Tibial nerve (tissue), 4 donors: Measurements from ENCODE around the gene CTNNA3. TPM values are rescaled to one million over a fixed set of nuclear protein-coding genes. Genes with fewer than 3 reads are reported as not detected.

Experiments used
- DNase-seq, 2 donors: peaks; one replicate each; pipeline ENCODE4 v3.0.0-alpha.2; 2019; ENCODE audit warnings: low spot score in 2 of 2
- H3K27ac ChIP-seq, 4 donors: fragments of 200-600 bp; sonication (generic) in 3 of 4; one replicate each; pipeline ENCODE4 v1.5.1; 2017 to 2019; ENCODE audit warnings: mild to moderate bottlenecking in 1 of 4
- H3K27me3 ChIP-seq, 2 donors: fragments of 200-600 bp; sonication (generic) in 1 of 2; one replicate each; pipeline versions ENCODE4 v1.5.1 to v1.6.0; 2017 to 2019
- H3K36me3 ChIP-seq, 3 donors: fragments of 200-600 bp; sonication (generic); one replicate each; pipeline ENCODE4 v1.5.1; 2018 to 2019
- H3K4me1 ChIP-seq, 4 donors: fragments of 200-600 bp; sonication (generic) in 3 of 4; one replicate each; pipeline ENCODE4 v1.5.1; 2017 to 2019
- H3K4me3 ChIP-seq, 4 donors: fragments of 200-600 bp; sonication (generic) in 3 of 4; one replicate each; pipeline ENCODE4 v1.5.1; 2017 to 2019; ENCODE audit warnings: mild to moderate bottlenecking in 1 of 4, moderate library complexity in 1 of 4
- H3K9me3 ChIP-seq, 4 donors: fragments of 200-600 bp; sonication (generic) in 3 of 4; one replicate each; pipeline ENCODE4 v1.5.1; 2017 to 2019
- EP300 ChIP-seq, 2 donors: sonication (generic); formaldehyde crosslinking; IDR thresholded peaks; one replicate each; pipeline ENCODE4 v1.6.1; 2017; ENCODE audit warnings: antibody characterized with exemption in 2 of 2, mild to moderate bottlenecking in 1 of 2
- POLR2A ChIP-seq, 2 donors: fragments of 450-650 bp; IDR thresholded peaks; one replicate each; pipeline ENCODE4 v1.6.1; 2017; ENCODE audit warnings: antibody characterized with exemption in 2 of 2, mild to moderate bottlenecking in 2 of 2, moderate library complexity in 2 of 2
- WGBS, 2 donors: methylation state at CpG; one replicate each; pipeline ENCODE4 v1.1.5; 2018; 5-methylcytosine and 5-hydroxymethylcytosine counted together
- total RNA-seq, 4 donors: library from RNA; depleted of rRNA; stranded (reverse); fragments of >200 nt; gene quantifications; one replicate each; pipeline ENCODE4 v1.1.0, GENCODE V29; 2016
- TF ChIP-seq, protein P1 (sequence below), 5 experiments: fragments of 200-600 bp in 3 of 5; fragments of 450-650 bp in 2 of 5; sonication (generic) in 3 of 5; IDR thresholded peaks; one replicate each; pipeline ENCODE4 v1.5.1; 2016 to 2019; ENCODE audit warnings: antibody characterized with exemption in 5 of 5, mild to moderate bottlenecking in 3 of 5, moderate library complexity in 2 of 5

The CTNNA3 gene
- total RNA-seq, 4 donors from 2014 or later, result 15.9 to 36.1 (median 23.1) TPM

DNA sequence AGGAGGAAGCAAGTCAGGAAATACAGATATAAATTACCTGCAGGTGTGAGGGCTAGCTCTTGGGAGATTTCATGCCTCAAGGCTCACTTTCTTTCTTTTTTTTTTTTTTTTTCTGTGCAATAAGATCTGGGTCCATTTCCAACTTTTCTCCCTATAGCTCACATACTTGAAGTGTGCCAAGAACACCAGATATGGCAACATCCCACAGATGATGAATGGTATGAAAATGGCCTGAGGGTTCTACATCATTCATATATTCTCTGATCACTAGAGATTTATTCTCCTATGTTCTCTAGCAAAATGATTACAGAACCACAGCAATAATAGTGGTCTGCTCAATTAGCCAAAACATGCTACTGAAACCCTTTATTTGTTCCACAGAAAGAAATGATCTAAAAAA lies 653.0 kb downstream of the CTNNA3 start:
- Histone ChIP-seq H3K4me3 (no peak overlapping the region), H3K27me3 (no peaks in the 10 kb centered on the region), H3K27ac (no peak overlapping the region), H3K9me3 (no peaks in the 10 kb centered on the region), H3K4me1 (no peaks in the 10 kb centered on the region), H3K36me3 (no peaks in the 10 kb centered on the region)
- DNase-seq, result no peak
- no peak for TF ChIP-seq POLR2A (IDR thresholded peaks at IDR 0.05)
- TF ChIP-seq EP300 (IDR thresholded peaks at IDR 0.05), result no peak
- TF ChIP-seq, protein P1, sequence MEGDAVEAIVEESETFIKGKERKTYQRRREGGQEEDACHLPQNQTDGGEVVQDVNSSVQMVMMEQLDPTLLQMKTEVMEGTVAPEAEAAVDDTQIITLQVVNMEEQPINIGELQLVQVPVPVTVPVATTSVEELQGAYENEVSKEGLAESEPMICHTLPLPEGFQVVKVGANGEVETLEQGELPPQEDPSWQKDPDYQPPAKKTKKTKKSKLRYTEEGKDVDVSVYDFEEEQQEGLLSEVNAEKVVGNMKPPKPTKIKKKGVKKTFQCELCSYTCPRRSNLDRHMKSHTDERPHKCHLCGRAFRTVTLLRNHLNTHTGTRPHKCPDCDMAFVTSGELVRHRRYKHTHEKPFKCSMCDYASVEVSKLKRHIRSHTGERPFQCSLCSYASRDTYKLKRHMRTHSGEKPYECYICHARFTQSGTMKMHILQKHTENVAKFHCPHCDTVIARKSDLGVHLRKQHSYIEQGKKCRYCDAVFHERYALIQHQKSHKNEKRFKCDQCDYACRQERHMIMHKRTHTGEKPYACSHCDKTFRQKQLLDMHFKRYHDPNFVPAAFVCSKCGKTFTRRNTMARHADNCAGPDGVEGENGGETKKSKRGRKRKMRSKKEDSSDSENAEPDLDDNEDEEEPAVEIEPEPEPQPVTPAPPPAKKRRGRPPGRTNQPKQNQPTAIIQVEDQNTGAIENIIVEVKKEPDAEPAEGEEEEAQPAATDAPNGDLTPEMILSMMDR (IDR thresholded peaks at IDR 0.05), result no peak

DNA sequence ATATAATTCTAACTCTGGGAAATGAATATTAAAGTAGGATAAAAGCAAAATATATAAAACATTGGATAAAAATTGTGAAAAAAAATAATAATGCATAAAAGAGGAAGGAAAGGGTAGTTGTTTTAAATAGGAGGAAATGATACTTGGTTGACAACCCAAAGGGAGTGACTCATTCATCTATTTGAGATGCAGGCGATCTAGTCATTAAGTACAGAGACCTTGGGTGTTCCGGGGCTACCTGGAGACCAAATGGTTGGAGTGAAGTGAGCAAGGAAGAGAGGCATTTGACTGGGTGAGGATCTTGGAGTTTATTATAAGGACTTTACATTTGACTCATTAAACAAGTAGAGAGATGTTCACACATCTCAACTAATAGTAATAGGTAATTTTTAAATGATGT lies 659.2 kb downstream of the CTNNA3 start:
- no peak overlapping the region for H3K27ac ChIP-seq
- no peak for DNase-seq
- 86 to 87% methylated on average over 2 of the region's 2 CpGs for WGBS, 2 donors
- no peaks in the 10 kb centered on the region for H3K27me3 ChIP-seq
- TF ChIP-seq, protein P1 (IDR thresholded peaks at IDR 0.05), result no peak
- TF ChIP-seq EP300 (IDR thresholded peaks at IDR 0.05), result no peak
- H3K9me3 ChIP-seq, result no peaks in the 10 kb centered on the region
- no peaks in the 10 kb centered on the region for H3K36me3 ChIP-seq
- H3K4me1 ChIP-seq, result no peaks in the 10 kb centered on the region
- H3K4me3 ChIP-seq, result no peak overlapping the region

DNA sequence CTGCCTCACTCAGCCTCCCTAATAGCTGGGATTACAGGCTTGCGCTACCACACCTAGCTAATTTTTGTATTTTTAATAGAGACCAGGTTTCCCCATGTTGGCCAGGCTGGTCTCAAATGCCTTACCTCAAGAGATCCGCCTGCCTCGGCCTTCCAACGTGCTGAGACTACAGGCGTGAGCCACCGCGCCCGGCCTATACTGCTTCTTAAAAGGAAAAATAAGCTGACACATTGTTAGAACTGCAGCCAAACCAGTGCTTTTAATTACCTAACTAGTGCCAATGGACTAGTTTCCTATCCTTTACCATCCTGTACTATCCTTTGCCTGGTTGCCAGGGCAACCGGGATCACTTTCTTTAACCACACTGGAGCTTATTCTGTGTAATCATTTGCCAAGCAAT lies 662.1 kb downstream of the CTNNA3 start:
- no peak for DNase-seq
- no peak overlapping the region for H3K4me3 ChIP-seq
- H3K36me3 ChIP-seq, result no peaks in the 10 kb centered on the region
- no peaks in the 10 kb centered on the region for H3K27me3 ChIP-seq
- TF ChIP-seq POLR2A (IDR thresholded peaks at IDR 0.05) (no peak), EP300 (IDR thresholded peaks at IDR 0.05) (no peak)
- TF ChIP-seq, protein P1 (IDR thresholded peaks at IDR 0.05), result no peak
- WGBS, 2 donors, result 96% methylated on average over 9 of the region's 9 CpGs
- H3K27ac ChIP-seq, result no peak overlapping the region
- no peaks in the 10 kb centered on the region for H3K9me3 ChIP-seq
- H3K4me1 ChIP-seq, result no peaks in the 10 kb centered on the region

DNA sequence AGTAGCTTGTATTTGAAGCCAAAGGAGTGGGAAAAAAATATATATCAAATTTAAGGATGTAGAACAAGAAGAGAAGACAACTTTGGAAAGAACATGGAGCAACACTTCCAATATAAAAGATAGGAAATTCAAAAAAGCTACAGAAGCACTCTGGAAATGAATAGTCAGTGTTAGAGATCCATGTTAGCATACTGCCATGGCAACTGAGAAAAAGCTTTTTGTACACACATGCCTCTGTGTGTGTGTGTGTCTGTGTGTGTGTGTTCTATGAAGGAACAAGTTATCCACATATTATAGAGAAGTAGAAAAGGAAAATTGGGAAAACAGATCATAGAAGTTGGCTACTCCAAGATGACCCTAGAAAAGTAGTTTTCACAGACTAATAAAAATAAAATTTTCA lies 673.9 kb downstream of the CTNNA3 start:
- H3K9me3 ChIP-seq, result no peaks in the 10 kb centered on the region
- no peak overlapping the region for H3K27ac ChIP-seq
- H3K4me1 ChIP-seq, result no peaks in the 10 kb centered on the region
- H3K36me3 ChIP-seq, result no peaks in the 10 kb centered on the region
- H3K27me3 ChIP-seq, result no peaks in the 10 kb centered on the region
- H3K4me3 ChIP-seq, result no peak overlapping the region
- no peak for TF ChIP-seq POLR2A (IDR thresholded peaks at IDR 0.05)
- TF ChIP-seq, protein P1 (IDR thresholded peaks at IDR 0.05), result no peak
- no peak for TF ChIP-seq EP300 (IDR thresholded peaks at IDR 0.05)
- no peak for DNase-seq

DNA sequence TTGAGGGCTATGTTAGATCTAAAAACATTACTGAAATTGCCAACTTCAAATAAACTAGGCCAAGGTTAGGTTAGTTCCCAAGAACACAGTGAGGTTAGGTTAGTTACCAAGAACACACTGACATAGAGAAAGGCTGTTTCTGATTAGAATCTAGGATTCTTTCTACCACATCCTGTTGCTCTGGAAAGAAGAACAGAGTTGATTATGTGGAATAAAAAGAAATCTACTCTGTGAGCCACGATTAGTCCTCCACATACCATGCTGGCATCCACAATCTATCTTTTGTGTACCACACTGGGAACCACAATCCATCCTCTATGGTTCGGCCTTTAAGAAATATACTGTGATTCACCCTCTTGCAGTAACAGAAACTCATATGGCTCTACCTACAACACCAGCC lies 678.8 kb downstream of the CTNNA3 start:
- 70 to 72% methylated on average over 2 of the region's 2 CpGs for WGBS, 2 donors
- DNase-seq, result no peak
- no peaks in the 10 kb centered on the region for H3K9me3 ChIP-seq
- H3K4me3 ChIP-seq, result no peak overlapping the region
- no peaks in the 10 kb centered on the region for H3K36me3 ChIP-seq
- H3K27me3 ChIP-seq, result no peaks in the 10 kb centered on the region
- H3K4me1 ChIP-seq, result no peaks in the 10 kb centered on the region
- H3K27ac ChIP-seq, result no peak overlapping the region
- TF ChIP-seq POLR2A (IDR thresholded peaks at IDR 0.05) (no peak), EP300 (IDR thresholded peaks at IDR 0.05) (no peak)
- TF ChIP-seq, protein P1 (IDR thresholded peaks at IDR 0.05), result no peak
